ENCODE data around the gene STRIP1.

Gene STRIP1

GRCh38 chr1:110049801-110050601 lies 15.6 kb downstream of the STRIP1 start:
- DNase-seq (ENCODE audit: low read depth): no peak

GRCh38 chr1:110050602-110051261 lies 16.3 kb downstream of the STRIP1 start:
- no peak for DNase-seq (ENCODE audit: low read depth)

GRCh38 chr1:110051262-110051648 lies 16.8 kb downstream of the STRIP1 start:
- no peak for DNase-seq (ENCODE audit: low read depth)

- peak; percentile 65 for DNase-seq (ENCODE audit: low read depth)
Observed at GRCh38 chr1:110053552-110054428, 19.4 kb downstream of the STRIP1 start.

GRCh38 chr1:110055493-110056284 lies 21.3 kb downstream of the STRIP1 start:
- no peak for DNase-seq (ENCODE audit: low read depth)

GRCh38 chr1:110056285-110056683 lies 21.9 kb downstream of the STRIP1 start:
- DNase-seq (ENCODE audit: low read depth): no peak

GRCh38 chr1:110056776-110057175 lies 22.4 kb downstream of the STRIP1 start:
- DNase-seq (ENCODE audit: low read depth): no peak

GRCh38 chr1:110057963-110058518 lies 23.6 kb downstream of the STRIP1 start:
- DNase-seq (ENCODE audit: low read depth): no peak

- no peak for DNase-seq (ENCODE audit: low read depth)
Observed at GRCh38 chr1:110058591-110058990, 24.2 kb downstream of the STRIP1 start.

- DNase-seq (ENCODE audit: low read depth): no peak
Observed at GRCh38 chr1:110059133-110059863, 24.9 kb downstream of the STRIP1 start.

GRCh38 chr1:110060034-110060661 lies 25.7 kb downstream of the STRIP1 start:
- peak; percentile 72 for DNase-seq (ENCODE audit: low read depth)

GRCh38 chr1:110060662-110061060 lies 26.2 kb downstream of the STRIP1 start:
- no peak for DNase-seq (ENCODE audit: low read depth)

- DNase-seq (ENCODE audit: low read depth): no peak
Observed at GRCh38 chr1:110061341-110061740, 26.9 kb downstream of the STRIP1 start.

- no peak for DNase-seq (ENCODE audit: low read depth)
Observed at GRCh38 chr1:110062612-110063011, 28.2 kb downstream of the STRIP1 start.

- no peak for DNase-seq (ENCODE audit: low read depth)
Observed at GRCh38 chr1:110063781-110064180, 29.4 kb downstream of the STRIP1 start.

GRCh38 chr1:110064576-110065337 lies 30.3 kb downstream of the STRIP1 start:
- DNase-seq (ENCODE audit: low read depth): no peak

GRCh38 chr1:110065841-110066240 lies 31.4 kb downstream of the STRIP1 start:
- no peak for DNase-seq (ENCODE audit: low read depth)

GRCh38 chr1:110067479-110067892 lies 33.1 kb downstream of the STRIP1 start:
- no peak for DNase-seq (ENCODE audit: low read depth)

- no peak for DNase-seq (ENCODE audit: low read depth)
Observed at GRCh38 chr1:110067893-110068645, 33.6 kb downstream of the STRIP1 start.
